Esophagus muscularis mucosa (tissue), 3 donors: ENCODE data around the gene CTU2.

Source experiments
- POLR2A ChIP-seq: fragments of 450-650 bp; IDR thresholded peaks from one replicate; pipeline ENCODE4 v1.6.1; 2017; ENCODE audit warnings: antibody characterized with exemption, moderate library complexity, mild to moderate bottlenecking, low read depth
- POLR2AphosphoS5 ChIP-seq, 2 donors: sonication (generic); formaldehyde crosslinking; IDR thresholded peaks; one replicate each; pipeline ENCODE4 v1.6.1; 2017; ENCODE audit warnings: antibody characterized with exemption in 2 of 2
- TF ChIP-seq, protein P1 (sequence below), 3 experiments: fragments of 200-600 bp in 2 of 3; fragments of 450-650 bp in 1 of 3; sonication (generic) in 2 of 3; IDR thresholded peaks; one replicate each; pipeline ENCODE4 v1.5.1; 2017 to 2019; ENCODE audit warnings: antibody characterized with exemption in 3 of 3, mild to moderate bottlenecking in 2 of 3, moderate library complexity in 1 of 3

DNA sequence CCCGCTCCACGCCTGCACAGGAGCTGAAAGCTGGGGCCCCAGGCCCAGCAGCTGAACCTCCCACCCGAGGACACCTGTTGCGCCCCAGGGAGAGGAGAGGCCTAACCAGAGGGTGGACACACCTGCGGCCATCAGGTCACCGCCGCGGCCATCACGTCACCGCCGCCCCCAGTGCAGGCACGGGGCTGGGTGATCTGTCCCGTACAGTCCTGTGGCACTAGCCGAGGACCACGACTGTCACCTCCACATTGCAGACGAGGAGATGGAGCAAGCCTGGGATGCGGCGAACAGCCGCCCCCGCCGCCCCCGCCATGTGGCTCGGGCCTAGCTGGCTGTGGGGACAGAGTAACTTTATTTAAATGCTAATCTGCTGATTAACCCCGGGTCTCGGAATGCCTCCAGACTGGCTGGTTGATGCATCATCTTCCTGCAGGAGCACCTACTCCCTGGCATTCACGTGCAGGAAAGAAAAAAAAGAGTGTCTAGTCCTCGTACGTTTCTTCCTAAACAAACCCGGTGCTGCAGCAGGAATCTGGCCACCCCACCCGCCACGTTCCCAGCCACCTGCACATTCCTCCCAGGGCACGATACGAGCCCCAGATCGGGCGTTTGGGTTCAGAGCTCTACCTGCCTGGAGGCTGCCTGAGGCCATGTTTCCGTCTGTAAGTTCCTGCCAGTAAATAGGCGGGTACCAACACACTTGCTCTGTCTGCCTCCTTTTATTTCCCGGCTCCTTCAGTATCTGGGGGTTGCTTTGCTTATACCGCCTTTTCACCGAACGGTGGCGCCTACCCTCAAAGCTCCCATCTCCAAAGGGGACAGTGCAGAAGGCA, 48.8 kb downstream of the CTU2 start:
- TF ChIP-seq, protein P1, sequence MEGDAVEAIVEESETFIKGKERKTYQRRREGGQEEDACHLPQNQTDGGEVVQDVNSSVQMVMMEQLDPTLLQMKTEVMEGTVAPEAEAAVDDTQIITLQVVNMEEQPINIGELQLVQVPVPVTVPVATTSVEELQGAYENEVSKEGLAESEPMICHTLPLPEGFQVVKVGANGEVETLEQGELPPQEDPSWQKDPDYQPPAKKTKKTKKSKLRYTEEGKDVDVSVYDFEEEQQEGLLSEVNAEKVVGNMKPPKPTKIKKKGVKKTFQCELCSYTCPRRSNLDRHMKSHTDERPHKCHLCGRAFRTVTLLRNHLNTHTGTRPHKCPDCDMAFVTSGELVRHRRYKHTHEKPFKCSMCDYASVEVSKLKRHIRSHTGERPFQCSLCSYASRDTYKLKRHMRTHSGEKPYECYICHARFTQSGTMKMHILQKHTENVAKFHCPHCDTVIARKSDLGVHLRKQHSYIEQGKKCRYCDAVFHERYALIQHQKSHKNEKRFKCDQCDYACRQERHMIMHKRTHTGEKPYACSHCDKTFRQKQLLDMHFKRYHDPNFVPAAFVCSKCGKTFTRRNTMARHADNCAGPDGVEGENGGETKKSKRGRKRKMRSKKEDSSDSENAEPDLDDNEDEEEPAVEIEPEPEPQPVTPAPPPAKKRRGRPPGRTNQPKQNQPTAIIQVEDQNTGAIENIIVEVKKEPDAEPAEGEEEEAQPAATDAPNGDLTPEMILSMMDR (IDR thresholded peaks at IDR 0.05): peak in 2 of 3 experiments; percentile 35 to 38
- no peak for TF ChIP-seq POLR2AphosphoS5 (IDR thresholded peaks at IDR 0.05)
- TF ChIP-seq POLR2A: no peak
